HEK293T (cell line): ENCODE results near the gene SLITRK1.

Experiments
- CTCF ChIA-PET: fragments of 350-600 bp; formaldehyde crosslinking; extraction: SDS; loops from one replicate; lab custom pipeline; 2021; ENCODE audit warnings: antibody characterized with exemption, inconsistent platforms; lab: Yijun Ruan, JAX
- POLR2A ChIA-PET: fragments of 350-600 bp; formaldehyde crosslinking; extraction: SDS; loops from one replicate; lab custom pipeline; 2020; ENCODE audit warnings: antibody characterized with exemption, inconsistent platforms; lab: Yijun Ruan, JAX
- DNase-seq: peaks from one replicate; pipeline ENCODE4 v3.0.0; 2012; ENCODE audit warnings: mixed read lengths; ENCODE audit errors: extremely low spot score
- ARNT ChIP-seq: fragments of 450-650 bp; IDR thresholded peaks from 2 replicates; pipeline ENCODE4 v1.6.1; 2017; ENCODE audit warnings: mild to moderate bottlenecking
- BHLHE40 ChIP-seq: fragments of 450-650 bp; IDR thresholded peaks from 2 replicates; pipeline ENCODE4 v1.6.1; 2016; ENCODE audit warnings: mild to moderate bottlenecking, moderate library complexity, borderline replicate concordance
- CTBP1 ChIP-seq: fragments of 450-650 bp; IDR thresholded peaks from 2 replicates; pipeline ENCODE4 v1.6.1; 2016; ENCODE audit warnings: borderline replicate concordance
- ELF4 ChIP-seq: fragments of 450-650 bp; IDR thresholded peaks from 2 replicates; pipeline ENCODE4 v1.6.1; 2017; ENCODE audit warnings: antibody characterized with exemption
- FOXA1 ChIP-seq: fragments of 450-650 bp; IDR thresholded peaks from 2 replicates; pipeline ENCODE4 v1.6.1; 2016; ENCODE audit warnings: mild to moderate bottlenecking
- FOXK2 ChIP-seq: fragments of 450-650 bp; IDR thresholded peaks from 2 replicates; pipeline ENCODE4 v1.6.1; 2016; ENCODE audit warnings: mild to moderate bottlenecking
- FOXM1 ChIP-seq: fragments of 450-650 bp; IDR thresholded peaks from 2 replicates; pipeline ENCODE4 v1.6.1; 2017; ENCODE audit warnings: mild to moderate bottlenecking, borderline replicate concordance
- HDGF ChIP-seq: fragments of 450-650 bp; IDR thresholded peaks from 2 replicates; pipeline ENCODE4 v1.6.1; 2017; ENCODE audit warnings: antibody characterized with exemption, borderline replicate concordance
- L3MBTL2 ChIP-seq: fragments of 450-650 bp; conservative IDR thresholded peaks from 2 replicates; pipeline ENCODE4 v1.6.1; 2016; ENCODE audit warnings: mild to moderate bottlenecking
- LEF1 ChIP-seq: fragments of 450-650 bp; IDR thresholded peaks from 2 replicates; pipeline ENCODE4 v1.6.1; 2017; ENCODE audit warnings: mild to moderate bottlenecking, borderline replicate concordance
- NFRKB ChIP-seq: fragments of 450-650 bp; IDR thresholded peaks from 2 replicates; pipeline ENCODE4 v1.6.1; 2016; ENCODE audit warnings: mild to moderate bottlenecking, moderate library complexity
- PKNOX1 ChIP-seq: fragments of 450-650 bp; IDR thresholded peaks from 2 replicates; pipeline ENCODE4 v1.6.1; 2016
- SP1 ChIP-seq: fragments of 450-650 bp; IDR thresholded peaks from 2 replicates; pipeline ENCODE4 v1.6.1; 2017
- SUZ12 ChIP-seq: fragments of 450-650 bp; IDR thresholded peaks from 2 replicates; pipeline ENCODE4 v1.6.1; 2016; ENCODE audit warnings: mild to moderate bottlenecking
- TARDBP ChIP-seq: fragments of 450-650 bp; IDR thresholded peaks from 2 replicates; pipeline ENCODE4 v1.6.1; 2016
- ZNF384 ChIP-seq: fragments of 450-650 bp; IDR thresholded peaks from 2 replicates; pipeline ENCODE4 v1.6.1; 2016

Gene SLITRK1

GRCh38 chr13:83831796-83832195, 50.5 kb downstream of the SLITRK1 start:
- ChIA-PET POLR2A (no interaction called here), CTCF (no interaction called here)
- DNase-seq, result no peak
- no peak for TF ChIP-seq FOXM1
- TF ChIP-seq PKNOX1, result no peak
- no peak for TF ChIP-seq FOXK2
- no peak for TF ChIP-seq L3MBTL2
- TF ChIP-seq LEF1, result no peak
- no peak for TF ChIP-seq ELF4
- TF ChIP-seq CTBP1, result no peak
- no peak for TF ChIP-seq SUZ12
- TF ChIP-seq NFRKB, result no peak
- no peak for TF ChIP-seq FOXA1
- TF ChIP-seq BHLHE40, result no peak

- POLR2A ChIA-PET, result no interaction called here
- DNase-seq, result no peak
- TF ChIP-seq NFRKB, result no peak
- no peak for TF ChIP-seq ELF4
- TF ChIP-seq BHLHE40, result no peak
- TF ChIP-seq SP1, result no peak
- no peak for TF ChIP-seq ARNT
- TF ChIP-seq CTBP1, result no peak
- TF ChIP-seq FOXA1, result no peak
- TF ChIP-seq HDGF, result no peak
- CTCF ChIA-PET, result no interaction called here
Observed at GRCh38 chr13:83829810-83830209, 52.5 kb downstream of the SLITRK1 start.

GRCh38 chr13:83827338-83827737, 54.9 kb downstream of the SLITRK1 start:
- POLR2A ChIA-PET, result no interaction called here
- DNase-seq, result no peak
- no peak for TF ChIP-seq TARDBP
- TF ChIP-seq CTBP1, result no peak
- no peak for TF ChIP-seq ARNT
- no peak for TF ChIP-seq FOXM1
- TF ChIP-seq L3MBTL2, result no peak
- no peak for TF ChIP-seq BHLHE40
- no peak for TF ChIP-seq PKNOX1
- no peak for TF ChIP-seq FOXK2
- TF ChIP-seq NFRKB, result no peak
- no peak for TF ChIP-seq LEF1
- no peak for TF ChIP-seq FOXA1
- TF ChIP-seq HDGF, result no peak
- TF ChIP-seq SP1, result no peak
- no peak for TF ChIP-seq SUZ12
- no peak for TF ChIP-seq ELF4
- TF ChIP-seq ZNF384, result no peak
- CTCF ChIA-PET, result interaction anchor here (0.6 kb wide), 1 partner anchor 232 kb away, joined by 4 read pairs; no protein-coding TSS in a partner anchor
